Thyroid gland (tissue), 4 donors: Measurements from ENCODE around the gene SCP2D1.

ENCODE experiments used
- CTCF ChIP-seq, 6 experiments: fragments of 200-600 bp in 3 of 6; fragments of 450-650 bp in 3 of 6; sonication (generic) in 3 of 6; IDR thresholded peaks; one replicate each; pipeline ENCODE4 v1.5.1; 2016 to 2019; ENCODE audit warnings: antibody characterized with exemption in 6 of 6, mild to moderate bottlenecking in 2 of 6, inconsistent platforms in 1 of 6, moderate library complexity in 1 of 6
- POLR2A ChIP-seq, 2 donors: fragments of 450-650 bp; IDR thresholded peaks; one replicate each; pipeline ENCODE4 v1.6.1; 2017; ENCODE audit warnings: antibody characterized with exemption in 2 of 2, mild to moderate bottlenecking in 2 of 2, moderate library complexity in 1 of 2

- TF ChIP-seq CTCF (IDR thresholded peaks at IDR 0.05) (no peak), POLR2A (IDR thresholded peaks at IDR 0.05) (no peak)
Measured at GRCh38 chr20:18853216-18853615, 39.6 kb downstream of the SCP2D1 start.
